Osteocyte (in vitro differentiated cells): ENCODE results near the gene PSEN1. TPM values are rescaled to one million over a fixed set of nuclear protein-coding genes. Genes with fewer than 3 reads are reported as not detected.

Experiments used
- DNase-seq: peaks from one replicate; pipeline ENCODE4 v3.0.0; 2021; ENCODE audit warnings: mixed read lengths; ENCODE audit not compliant: unreplicated experiment; ENCODE audit errors: extremely low spot score
- H3K27ac Mint-ChIP-seq: one replicate; pipeline ENCODE4 v1.8.0; 2021; ENCODE audit warnings: mild to moderate bottlenecking, mixed read lengths; ENCODE audit not compliant: unreplicated experiment
- H3K27me3 Mint-ChIP-seq: one replicate; pipeline ENCODE4 v1.8.0; 2021; ENCODE audit warnings: mixed read lengths; ENCODE audit not compliant: unreplicated experiment
- H3K36me3 Mint-ChIP-seq: one replicate; pipeline ENCODE4 v1.8.0; 2021; ENCODE audit warnings: mixed read lengths; ENCODE audit not compliant: unreplicated experiment
- H3K4me1 Mint-ChIP-seq: one replicate; pipeline ENCODE4 v1.8.0; 2021; ENCODE audit warnings: mixed read lengths; ENCODE audit not compliant: unreplicated experiment
- H3K4me3 Mint-ChIP-seq: one replicate; pipeline ENCODE4 v1.8.0; 2021; ENCODE audit warnings: mild to moderate bottlenecking, moderate library complexity, mixed read lengths; ENCODE audit not compliant: unreplicated experiment
- H3K9me3 Mint-ChIP-seq: one replicate; pipeline ENCODE4 v1.8.0; 2021; ENCODE audit warnings: mixed read lengths; ENCODE audit not compliant: unreplicated experiment
- CTCF ChIP-seq: fragments of 200-600 bp; sonication (generic); IDR thresholded peaks from 2 replicates; pipeline ENCODE4 v1.5.0; 2021; ENCODE audit warnings: antibody characterized with exemption, mild to moderate bottlenecking, moderate library complexity
- total RNA-seq: library from RNA; stranded (reverse); gene quantifications from 2 replicates; pipeline ENCODE4 v1.2.1, GENCODE V29; 2021

The PSEN1 gene
- total RNA-seq, 1 donor from 2014 or later: 64.4 TPM

- Mint-ChIP-seq H3K36me3 (peaks cover 23% of the 10 kb centered on the region), H3K27me3 (no peaks in the 10 kb centered on the region), H3K27ac (no peak overlapping the region), H3K9me3 (no peaks in the 10 kb centered on the region), H3K4me3 (no peak overlapping the region), H3K4me1 (peaks cover 1% of the 10 kb centered on the region)
- DNase-seq: no peak
- TF ChIP-seq CTCF: no peak
Measured at GRCh38 chr14:73153272-73153671, 17.0 kb downstream of the PSEN1 start.

- no peak overlapping the region for H3K27ac Mint-ChIP-seq
- H3K4me1 Mint-ChIP-seq: no peaks in the 10 kb centered on the region
- TF ChIP-seq CTCF: no peak
- peaks cover 59% of the 10 kb centered on the region for H3K36me3 Mint-ChIP-seq
- no peaks in the 10 kb centered on the region for H3K27me3 Mint-ChIP-seq
- no peak overlapping the region for H3K4me3 Mint-ChIP-seq
- peak; percentile 46 for DNase-seq
- no peaks in the 10 kb centered on the region for H3K9me3 Mint-ChIP-seq
Measured at GRCh38 chr14:73162251-73162650, 25.9 kb downstream of the PSEN1 start.

- TF ChIP-seq CTCF: no peak
- H3K36me3 Mint-ChIP-seq: peaks cover 51% of the 10 kb centered on the region
- H3K27ac Mint-ChIP-seq: peak overlapping the region; percentile 57
Measured at GRCh38 chr14:73166399-73166798, 30.1 kb downstream of the PSEN1 start.

GRCh38 chr14:73167727-73168126 is 31.4 kb downstream of the PSEN1 start:
- H3K4me3 Mint-ChIP-seq: no peak overlapping the region
- peaks cover 49% of the 10 kb centered on the region for H3K36me3 Mint-ChIP-seq
- DNase-seq: no peak
- TF ChIP-seq CTCF: no peak
- H3K4me1 Mint-ChIP-seq: no peaks in the 10 kb centered on the region
- H3K27me3 Mint-ChIP-seq: no peaks in the 10 kb centered on the region
- no peaks in the 10 kb centered on the region for H3K9me3 Mint-ChIP-seq
- no peak overlapping the region for H3K27ac Mint-ChIP-seq

More at GRCh38 chr14:73166399-73166798, 30.1 kb downstream of the PSEN1 start:
- no peak for DNase-seq
- Mint-ChIP-seq H3K4me1 (no peaks in the 10 kb centered on the region), H3K4me3 (no peak overlapping the region), H3K9me3 (no peaks in the 10 kb centered on the region), H3K27me3 (no peaks in the 10 kb centered on the region)

GRCh38 chr14:73168274-73168673 is 32.0 kb downstream of the PSEN1 start:
- peaks cover 45% of the 10 kb centered on the region for H3K36me3 Mint-ChIP-seq
- H3K9me3 Mint-ChIP-seq: no peaks in the 10 kb centered on the region
- no peak for TF ChIP-seq CTCF
- no peak overlapping the region for H3K4me3 Mint-ChIP-seq
- no peak overlapping the region for H3K27ac Mint-ChIP-seq
- H3K4me1 Mint-ChIP-seq: no peaks in the 10 kb centered on the region
- H3K27me3 Mint-ChIP-seq: no peaks in the 10 kb centered on the region
- DNase-seq: peak; percentile 21
